Tibial artery (tissue), 4 donors: ENCODE results near the gene RNF133.

Experiments used
- DNase-seq, 2 donors: peaks; one replicate each; pipeline ENCODE4 v3.0.0-alpha.2; 2019
- H3K27ac ChIP-seq, 2 donors: fragments of 200-600 bp; sonication (generic) in 1 of 2; 1 replicate in 1 of 2; 2 replicates in 1 of 2; pipeline ENCODE4 v1.5.1; 2018 to 2019; ENCODE audit warnings: mild to moderate bottlenecking in 1 of 2
- H3K27me3 ChIP-seq, 2 donors: fragments of 200-600 bp; sonication (generic) in 1 of 2; one replicate each; pipeline versions ENCODE4 v1.5.1 to v1.6.0; 2016 to 2019
- H3K36me3 ChIP-seq, 3 donors: fragments of 200-600 bp; sonication (generic) in 2 of 3; one replicate each; pipeline ENCODE4 v1.5.1; 2016 to 2019; ENCODE audit warnings: mild to moderate bottlenecking in 2 of 3
- H3K4me1 ChIP-seq, 4 donors: fragments of 200-600 bp; sonication (generic) in 2 of 4; 1 replicate in 3 of 4; 2 replicates in 1 of 4; pipeline ENCODE4 v1.5.1; 2016 to 2019
- H3K4me3 ChIP-seq, 2 donors: fragments of 200-600 bp; sonication (generic) in 1 of 2; 1 replicate in 1 of 2; 2 replicates in 1 of 2; pipeline ENCODE4 v1.5.1; 2018 to 2019; ENCODE audit warnings: mild to moderate bottlenecking in 2 of 2
- H3K9me3 ChIP-seq, 3 donors: fragments of 200-600 bp; sonication (generic) in 1 of 3; one replicate each; pipeline ENCODE4 v1.5.1; 2016 to 2019
- intact Hi-C: fragments of 100-400 bp; cut with DNase I; formaldehyde crosslinking; loops from one replicate; pipeline ENCODE4 v1.15.0; 2023; ENCODE audit warnings: low total_unique reads
- TF ChIP-seq, protein P1 (sequence below), 2 experiments: fragments of 200-600 bp in 1 of 2; fragments of 450-650 bp in 1 of 2; IDR thresholded peaks; one replicate each; pipeline ENCODE4 v1.5.1; 2017 to 2019; ENCODE audit warnings: antibody characterized with exemption in 2 of 2, mild to moderate bottlenecking in 1 of 2, moderate library complexity in 1 of 2

Gene RNF133, protein sequence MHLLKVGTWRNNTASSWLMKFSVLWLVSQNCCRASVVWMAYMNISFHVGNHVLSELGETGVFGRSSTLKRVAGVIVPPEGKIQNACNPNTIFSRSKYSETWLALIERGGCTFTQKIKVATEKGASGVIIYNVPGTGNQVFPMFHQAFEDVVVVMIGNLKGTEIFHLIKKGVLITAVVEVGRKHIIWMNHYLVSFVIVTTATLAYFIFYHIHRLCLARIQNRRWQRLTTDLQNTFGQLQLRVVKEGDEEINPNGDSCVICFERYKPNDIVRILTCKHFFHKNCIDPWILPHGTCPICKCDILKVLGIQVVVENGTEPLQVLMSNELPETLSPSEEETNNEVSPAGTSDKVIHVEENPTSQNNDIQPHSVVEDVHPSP

DNA sequence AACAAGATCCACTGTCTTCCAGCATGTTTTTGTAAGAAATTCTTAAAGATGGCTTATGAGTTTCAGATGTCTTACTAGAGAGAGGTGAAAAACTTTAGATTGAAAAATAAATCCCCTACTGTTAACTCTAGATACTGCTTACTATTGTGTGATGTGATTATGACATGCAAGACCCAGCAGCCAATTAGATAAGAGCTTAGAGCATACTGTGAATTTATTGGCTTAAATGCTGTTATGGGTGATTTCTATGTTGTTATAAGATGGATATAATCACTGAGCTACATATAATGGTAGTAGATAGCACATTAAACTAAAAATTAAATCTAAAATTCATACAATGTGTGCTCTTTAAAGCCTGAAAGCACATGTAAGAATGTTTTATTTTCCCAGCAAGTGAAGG is at the start of gene RNF133:
Gene RNF133 (minus strand): TSS at position 101 of the 400 bp plus-strand sequence. CDS start 199 bp downstream, outside the sequence.
- intact Hi-C loops = no loop called here
- Histone ChIP-seq H3K27ac (no peak within 1 kb of the TSS), H3K36me3 (no peaks in the 10 kb centered on the region), H3K27me3 (no peaks in the 10 kb centered on the region), H3K4me3 (no peak within 1 kb of the TSS), H3K9me3 (no peaks in the 10 kb centered on the region), H3K4me1 (no peaks in the 10 kb centered on the region)
- TF ChIP-seq, protein P1, sequence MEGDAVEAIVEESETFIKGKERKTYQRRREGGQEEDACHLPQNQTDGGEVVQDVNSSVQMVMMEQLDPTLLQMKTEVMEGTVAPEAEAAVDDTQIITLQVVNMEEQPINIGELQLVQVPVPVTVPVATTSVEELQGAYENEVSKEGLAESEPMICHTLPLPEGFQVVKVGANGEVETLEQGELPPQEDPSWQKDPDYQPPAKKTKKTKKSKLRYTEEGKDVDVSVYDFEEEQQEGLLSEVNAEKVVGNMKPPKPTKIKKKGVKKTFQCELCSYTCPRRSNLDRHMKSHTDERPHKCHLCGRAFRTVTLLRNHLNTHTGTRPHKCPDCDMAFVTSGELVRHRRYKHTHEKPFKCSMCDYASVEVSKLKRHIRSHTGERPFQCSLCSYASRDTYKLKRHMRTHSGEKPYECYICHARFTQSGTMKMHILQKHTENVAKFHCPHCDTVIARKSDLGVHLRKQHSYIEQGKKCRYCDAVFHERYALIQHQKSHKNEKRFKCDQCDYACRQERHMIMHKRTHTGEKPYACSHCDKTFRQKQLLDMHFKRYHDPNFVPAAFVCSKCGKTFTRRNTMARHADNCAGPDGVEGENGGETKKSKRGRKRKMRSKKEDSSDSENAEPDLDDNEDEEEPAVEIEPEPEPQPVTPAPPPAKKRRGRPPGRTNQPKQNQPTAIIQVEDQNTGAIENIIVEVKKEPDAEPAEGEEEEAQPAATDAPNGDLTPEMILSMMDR (IDR thresholded peaks at IDR 0.05) = no peak
- DNase-seq = no peak

DNA sequence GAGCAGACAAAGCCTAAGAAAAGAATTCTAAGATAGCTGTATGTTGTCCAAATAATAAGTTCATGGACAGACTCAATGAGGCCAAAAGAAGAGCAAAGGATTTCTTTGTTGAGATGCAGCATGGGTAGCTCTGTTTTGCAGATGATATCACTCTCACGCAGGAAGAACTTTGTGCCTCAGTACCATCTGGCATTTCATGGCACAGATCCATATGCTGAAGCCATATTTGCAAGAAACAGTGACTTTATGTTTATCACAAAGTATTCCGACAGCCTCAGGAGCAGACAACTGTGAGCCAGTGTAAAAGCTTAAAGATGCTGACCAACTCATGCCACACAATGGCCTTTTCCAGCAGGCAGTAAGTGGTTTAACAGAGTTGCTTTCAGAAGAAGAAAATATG is 49.3 kb upstream of the RNF133 start:
- H3K27me3 ChIP-seq = no peaks in the 10 kb centered on the region
- no peaks in the 10 kb centered on the region for H3K36me3 ChIP-seq
- TF ChIP-seq, protein P1 (IDR thresholded peaks at IDR 0.05) = no peak
- no peak overlapping the region for H3K27ac ChIP-seq
- intact Hi-C loops = no loop called here
- H3K9me3 ChIP-seq = no peaks in the 10 kb centered on the region
- no peak overlapping the region for H3K4me3 ChIP-seq
- no peaks in the 10 kb centered on the region for H3K4me1 ChIP-seq
- no peak for DNase-seq

DNA sequence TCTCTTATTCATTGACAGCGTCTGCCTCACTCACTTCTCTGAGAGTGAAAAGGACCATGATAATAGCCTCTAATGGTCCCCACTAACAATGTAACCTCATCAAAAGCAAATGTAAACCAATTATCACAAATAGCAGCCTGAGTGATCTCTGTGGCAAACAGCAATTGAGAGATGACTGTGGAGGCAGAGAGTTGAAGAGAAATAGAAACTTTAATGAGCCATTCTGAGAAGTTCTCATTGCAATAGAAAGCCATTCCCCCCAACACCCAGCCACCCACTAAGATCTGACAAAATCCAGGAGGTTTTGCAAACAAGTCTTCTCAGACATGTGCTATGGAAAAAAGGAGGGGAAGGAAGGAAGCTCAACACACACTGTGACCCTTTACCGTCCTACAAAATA is 48.0 kb upstream of the RNF133 start:
- intact Hi-C loops = no loop called here
- H3K9me3 ChIP-seq = no peaks in the 10 kb centered on the region
- no peak overlapping the region for H3K4me3 ChIP-seq
- DNase-seq = no peak
- H3K27ac ChIP-seq = no peak overlapping the region
- TF ChIP-seq, protein P1 (IDR thresholded peaks at IDR 0.05) = no peak
- H3K4me1 ChIP-seq = no peaks in the 10 kb centered on the region
- no peaks in the 10 kb centered on the region for H3K36me3 ChIP-seq
- H3K27me3 ChIP-seq = no peaks in the 10 kb centered on the region

DNA sequence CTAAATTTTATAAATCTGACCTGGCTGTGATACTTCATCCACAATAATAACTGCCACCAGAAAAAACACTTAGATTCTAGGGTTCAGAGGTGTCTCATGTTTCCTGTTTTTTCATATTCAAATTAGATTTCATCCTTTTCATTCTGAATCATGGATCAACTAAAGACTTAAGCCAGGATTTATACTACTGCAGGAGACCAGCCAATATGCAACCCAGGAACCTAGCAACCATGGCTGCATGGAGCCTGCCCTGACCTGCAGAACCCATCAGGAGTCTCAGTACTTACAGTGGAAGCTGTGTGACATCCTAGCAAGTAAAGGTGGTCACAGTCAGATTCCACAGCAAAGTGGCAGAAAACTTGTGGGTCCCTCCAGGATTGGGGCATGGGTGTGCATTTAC is 44.3 kb upstream of the RNF133 start:
- Histone ChIP-seq H3K27me3 (no peaks in the 10 kb centered on the region), H3K4me1 (no peaks in the 10 kb centered on the region), H3K27ac (no peak overlapping the region), H3K36me3 (no peaks in the 10 kb centered on the region), H3K9me3 (no peaks in the 10 kb centered on the region), H3K4me3 (no peak overlapping the region)
- DNase-seq = no peak
- intact Hi-C loops = no loop called here
- TF ChIP-seq, protein P1 (IDR thresholded peaks at IDR 0.05) = no peak

DNA sequence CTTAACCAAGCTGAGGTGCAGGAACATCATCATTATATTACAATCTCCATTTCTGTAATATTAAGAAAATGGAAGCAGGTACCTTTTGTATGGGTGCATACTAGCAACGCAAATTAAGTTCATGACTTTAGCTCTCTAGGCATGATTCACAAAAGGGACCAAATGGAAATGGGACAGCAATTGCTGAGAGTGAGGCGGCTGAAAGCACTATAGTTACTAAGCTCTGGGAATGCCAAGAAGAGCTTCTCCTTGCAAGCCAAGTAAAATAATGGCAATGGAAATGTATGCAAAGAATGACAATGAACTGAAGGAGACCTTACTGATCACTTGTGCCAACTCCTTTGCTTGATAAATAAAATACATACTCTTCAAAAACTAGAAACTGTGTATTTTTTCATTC is 40.0 kb upstream of the RNF133 start:
- no peaks in the 10 kb centered on the region for H3K4me1 ChIP-seq
- H3K27ac ChIP-seq = no peak overlapping the region
- TF ChIP-seq, protein P1 (IDR thresholded peaks at IDR 0.05) = no peak
- no peaks in the 10 kb centered on the region for H3K27me3 ChIP-seq
- H3K9me3 ChIP-seq = no peaks in the 10 kb centered on the region
- H3K36me3 ChIP-seq = no peaks in the 10 kb centered on the region
- intact Hi-C loops = no loop called here
- no peak for DNase-seq
- H3K4me3 ChIP-seq = no peak overlapping the region
